GM12865 (cell line): ENCODE results near the gene RANBP1.

ENCODE experiments used
- DNase-seq: peaks from one replicate; pipeline ENCODE4 v3.0.0; 2010; ENCODE audit warnings: low read depth
- H3K4me3 ChIP-seq: 2 replicates; pipeline ENCODE4 v1.5.1; 2011; ENCODE audit warnings: mild to moderate bottlenecking, low read depth, low read length, control low read depth
- TF ChIP-seq, protein P1 (sequence below): IDR thresholded peaks from 2 replicates; pipeline ENCODE4 v1.5.1; 2011; ENCODE audit warnings: low read length, control low read depth, low read depth, inconsistent platforms; ENCODE audit not compliant: insufficient read depth; ENCODE audit errors: missing control alignments

The RANBP1 gene

GRCh38 chr22:20152464-20152890 is 36.6 kb downstream of the RANBP1 start:
- no peak for DNase-seq
- TF ChIP-seq, protein P1, sequence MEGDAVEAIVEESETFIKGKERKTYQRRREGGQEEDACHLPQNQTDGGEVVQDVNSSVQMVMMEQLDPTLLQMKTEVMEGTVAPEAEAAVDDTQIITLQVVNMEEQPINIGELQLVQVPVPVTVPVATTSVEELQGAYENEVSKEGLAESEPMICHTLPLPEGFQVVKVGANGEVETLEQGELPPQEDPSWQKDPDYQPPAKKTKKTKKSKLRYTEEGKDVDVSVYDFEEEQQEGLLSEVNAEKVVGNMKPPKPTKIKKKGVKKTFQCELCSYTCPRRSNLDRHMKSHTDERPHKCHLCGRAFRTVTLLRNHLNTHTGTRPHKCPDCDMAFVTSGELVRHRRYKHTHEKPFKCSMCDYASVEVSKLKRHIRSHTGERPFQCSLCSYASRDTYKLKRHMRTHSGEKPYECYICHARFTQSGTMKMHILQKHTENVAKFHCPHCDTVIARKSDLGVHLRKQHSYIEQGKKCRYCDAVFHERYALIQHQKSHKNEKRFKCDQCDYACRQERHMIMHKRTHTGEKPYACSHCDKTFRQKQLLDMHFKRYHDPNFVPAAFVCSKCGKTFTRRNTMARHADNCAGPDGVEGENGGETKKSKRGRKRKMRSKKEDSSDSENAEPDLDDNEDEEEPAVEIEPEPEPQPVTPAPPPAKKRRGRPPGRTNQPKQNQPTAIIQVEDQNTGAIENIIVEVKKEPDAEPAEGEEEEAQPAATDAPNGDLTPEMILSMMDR, result no peak
- H3K4me3 ChIP-seq, result no peak overlapping the region

- H3K4me3 ChIP-seq, result no peak overlapping the region
- DNase-seq, result no peak
- TF ChIP-seq, protein P1, result no peak
Observed at GRCh38 chr22:20153945-20154344, 38.0 kb downstream of the RANBP1 start.

DNA sequence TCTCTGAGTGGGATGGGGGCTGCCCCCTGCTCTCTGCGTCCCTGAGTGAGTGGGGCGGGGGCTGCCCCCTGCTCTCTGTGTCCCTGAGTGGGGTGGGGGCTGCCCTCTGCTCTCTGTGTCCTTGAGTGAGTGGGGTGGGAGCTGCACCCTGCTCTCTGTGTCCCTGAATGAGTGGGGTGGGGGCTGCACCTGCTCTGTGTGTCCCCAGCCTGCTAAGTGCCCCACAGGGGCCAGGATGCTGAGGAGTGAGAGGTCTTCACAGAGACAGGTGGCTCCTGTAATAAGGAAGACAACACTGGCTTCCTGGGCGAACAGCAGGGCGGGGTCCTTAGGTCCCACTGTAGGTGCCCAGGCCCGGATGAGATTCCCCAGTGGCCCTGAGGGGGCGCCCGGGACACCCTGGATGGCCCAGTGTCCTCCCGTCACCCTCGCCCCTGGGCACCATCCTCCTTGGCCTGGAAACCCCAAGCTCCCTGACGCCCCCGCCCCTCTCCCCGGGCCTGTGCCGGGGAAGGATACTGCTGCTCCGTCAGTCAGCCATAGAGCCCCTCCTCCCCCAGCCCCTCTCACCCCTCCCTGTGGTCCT is 38.8 kb downstream of the RANBP1 start:
- TF ChIP-seq, protein P1, result no peak
- no peak for DNase-seq
- H3K4me3 ChIP-seq, result no peak overlapping the region

DNA sequence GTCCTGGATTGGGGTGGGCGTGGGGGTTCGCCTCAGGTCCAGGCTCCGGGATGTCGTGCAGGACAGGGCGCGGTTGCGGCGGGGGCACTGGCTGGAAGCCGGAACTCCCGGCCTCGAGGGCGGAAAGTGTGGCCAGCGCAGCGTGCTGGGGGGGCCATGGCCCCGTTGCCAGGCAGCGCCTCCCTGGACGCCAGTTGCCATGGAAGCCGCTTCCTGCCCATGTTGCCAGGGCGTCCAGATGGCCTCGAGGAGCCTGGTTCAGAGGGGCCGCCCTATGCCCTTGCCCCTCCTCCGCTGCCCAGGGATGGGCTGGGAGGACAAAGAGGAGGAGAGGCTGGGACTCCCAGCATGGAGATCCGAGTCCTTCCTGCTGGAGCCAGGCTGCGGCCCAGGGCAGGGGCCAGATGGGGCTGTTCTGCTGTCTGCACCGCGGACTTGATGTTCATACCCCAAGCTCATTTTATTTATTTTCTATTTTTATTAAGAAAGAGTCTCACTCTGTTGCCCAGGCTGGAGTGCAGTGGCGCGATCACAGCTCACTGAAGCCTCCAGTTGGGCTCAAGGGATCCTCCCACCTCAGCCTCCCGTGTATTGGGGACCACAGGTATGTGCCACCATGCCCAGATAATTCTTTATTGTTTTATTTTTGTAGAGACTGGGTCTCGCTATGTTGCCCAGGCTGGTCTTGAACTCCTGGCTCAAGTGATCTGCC is 39.6 kb downstream of the RANBP1 start:
- peak; percentile 24 for DNase-seq
- TF ChIP-seq, protein P1, result no peak
- H3K4me3 ChIP-seq, result no peak overlapping the region

GRCh38 chr22:20156042-20156389 is 40.1 kb downstream of the RANBP1 start:
- H3K4me3 ChIP-seq, result no peak overlapping the region
- TF ChIP-seq, protein P1, result no peak
- DNase-seq, result no peak

DNA sequence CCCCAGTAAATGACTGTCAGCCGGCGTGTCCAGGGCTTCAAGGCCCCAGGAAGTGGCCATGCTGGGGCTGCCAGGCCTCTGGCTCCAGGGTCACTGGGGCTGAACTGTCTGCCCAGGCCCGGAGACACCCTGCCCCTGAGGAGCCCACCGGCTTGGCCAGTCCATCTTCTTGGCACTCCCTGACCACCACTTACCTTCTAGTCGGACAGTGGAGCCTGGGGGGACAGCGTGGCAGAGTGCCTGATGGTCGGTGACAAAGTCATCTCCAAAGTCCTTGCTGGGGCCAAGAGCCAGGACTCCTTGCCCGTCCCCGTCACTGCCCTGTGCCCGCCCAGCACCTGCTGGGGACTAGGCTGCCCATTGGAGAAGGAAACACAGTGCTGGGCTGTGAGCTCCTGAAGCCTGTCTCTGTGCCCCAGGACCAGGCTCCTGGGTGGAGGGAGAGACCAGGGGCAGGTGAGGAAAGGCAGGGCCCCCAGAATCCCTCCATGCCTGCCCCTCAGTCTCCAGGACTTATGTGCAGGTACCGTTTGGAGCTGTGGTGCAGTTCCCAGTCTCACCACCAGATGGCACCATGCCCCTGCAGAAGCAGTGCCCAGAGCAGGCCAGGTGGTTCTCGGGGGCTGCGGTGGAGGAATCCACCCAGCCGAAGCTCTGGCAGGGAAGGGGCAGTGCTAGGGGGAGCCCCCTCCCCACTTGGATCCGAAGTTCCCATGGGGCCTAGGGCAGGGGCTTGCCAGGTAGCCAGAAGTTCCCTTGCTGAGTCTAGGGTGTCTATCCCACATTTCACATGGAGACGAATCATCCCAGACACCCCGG is 40.9 kb downstream of the RANBP1 start:
- no peak overlapping the region for H3K4me3 ChIP-seq
- peak; percentile 86 for DNase-seq
- TF ChIP-seq, protein P1, result peak; percentile 99
